NCI-H1048 (cell line): ENCODE data around the gene MOB3A.

ENCODE experiments used
- DNase-seq: peaks from one replicate; lab custom pipeline; 2025; lab: John Stamatoyannopoulos, UW

Gene MOB3A

DNA sequence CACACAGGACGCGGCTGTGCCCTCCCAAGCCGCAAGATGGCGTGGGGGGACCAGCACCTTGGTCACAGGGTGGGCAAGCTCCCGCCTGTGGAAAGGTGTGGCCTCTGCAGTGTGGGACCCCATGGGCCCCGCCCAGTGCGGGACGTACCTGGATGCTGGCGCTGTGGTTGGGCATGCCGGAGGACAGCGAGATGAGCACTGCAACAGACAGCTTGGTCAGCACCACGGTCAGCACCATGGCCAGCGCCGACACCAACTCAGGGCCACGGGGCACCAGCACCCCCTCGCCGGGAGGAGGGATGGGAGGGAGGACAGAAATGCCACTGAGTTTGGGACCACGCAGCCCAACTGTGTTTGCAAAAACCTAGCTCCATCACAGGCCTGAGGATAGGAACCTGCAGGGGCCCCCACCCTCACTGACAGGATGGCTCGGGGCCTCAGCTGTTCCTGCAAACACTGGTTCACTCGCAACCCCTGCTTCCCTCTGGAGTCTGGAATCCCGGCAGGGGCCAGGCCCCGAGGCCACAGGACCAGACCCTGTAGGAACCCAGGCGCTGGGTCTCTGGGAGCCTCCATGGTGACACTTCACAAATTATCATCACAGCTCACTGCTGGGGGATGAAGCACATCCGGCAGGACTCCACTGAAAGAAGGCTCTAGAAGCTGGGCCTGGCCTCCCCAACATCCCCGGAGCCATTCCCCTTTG is 27.7 kb upstream of the MOB3A start:
- no peak for DNase-seq

GRCh38 chr19:2122982-2123381 is 26.9 kb upstream of the MOB3A start:
- DNase-seq: no peak

DNA sequence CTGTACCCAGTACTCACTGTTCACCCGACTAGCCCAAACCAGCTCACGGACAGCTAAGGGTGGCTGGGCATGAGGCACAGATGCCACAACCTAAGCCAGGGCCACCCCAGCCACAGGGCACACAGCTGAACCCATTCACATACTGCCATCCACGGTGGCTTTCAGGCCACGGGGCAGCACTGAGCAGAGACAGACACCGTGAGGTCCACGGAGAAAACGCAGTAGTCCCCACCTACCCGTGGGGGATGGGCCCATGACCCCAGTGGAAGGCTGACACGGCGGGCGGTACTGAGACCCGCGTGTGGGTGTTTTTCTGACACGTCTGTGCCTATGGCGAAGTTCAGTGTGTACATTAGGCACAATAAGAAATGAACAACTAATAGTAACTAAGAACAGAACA is 26.1 kb upstream of the MOB3A start:
- DNase-seq: no peak

DNA sequence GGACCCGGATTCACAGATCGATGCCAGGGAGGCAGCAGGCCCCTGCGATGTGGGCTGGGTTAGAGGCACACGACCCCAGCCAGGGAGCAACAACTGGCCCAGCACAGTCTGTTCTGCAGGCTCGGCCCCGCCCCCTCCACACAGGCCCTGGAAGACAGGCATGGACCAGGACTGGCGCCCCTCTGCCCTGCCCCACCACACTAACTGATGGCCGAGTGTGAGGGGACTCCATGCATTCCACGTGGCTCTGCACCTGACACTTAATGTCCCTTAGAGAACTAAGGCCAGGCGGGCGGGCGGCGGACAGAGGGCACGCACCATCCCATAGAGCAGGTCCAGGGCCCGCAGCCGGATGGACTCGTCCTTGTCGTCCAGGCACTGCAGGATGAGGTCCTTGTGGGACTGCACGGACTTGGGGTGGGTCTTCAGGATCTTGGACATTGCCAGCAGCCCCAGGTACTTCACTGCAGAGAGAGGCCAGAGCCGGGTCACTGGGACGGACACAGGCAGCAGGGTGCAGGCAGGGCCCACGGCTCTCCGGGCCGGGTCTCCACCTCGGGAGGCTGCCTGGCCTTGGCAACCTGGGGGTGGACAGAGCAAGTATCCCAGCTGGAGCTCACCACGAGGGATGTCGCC is 25.4 kb upstream of the MOB3A start:
- DNase-seq: no peak

GRCh38 chr19:2120821-2121220 is 24.7 kb upstream of the MOB3A start:
- no peak for DNase-seq

DNA sequence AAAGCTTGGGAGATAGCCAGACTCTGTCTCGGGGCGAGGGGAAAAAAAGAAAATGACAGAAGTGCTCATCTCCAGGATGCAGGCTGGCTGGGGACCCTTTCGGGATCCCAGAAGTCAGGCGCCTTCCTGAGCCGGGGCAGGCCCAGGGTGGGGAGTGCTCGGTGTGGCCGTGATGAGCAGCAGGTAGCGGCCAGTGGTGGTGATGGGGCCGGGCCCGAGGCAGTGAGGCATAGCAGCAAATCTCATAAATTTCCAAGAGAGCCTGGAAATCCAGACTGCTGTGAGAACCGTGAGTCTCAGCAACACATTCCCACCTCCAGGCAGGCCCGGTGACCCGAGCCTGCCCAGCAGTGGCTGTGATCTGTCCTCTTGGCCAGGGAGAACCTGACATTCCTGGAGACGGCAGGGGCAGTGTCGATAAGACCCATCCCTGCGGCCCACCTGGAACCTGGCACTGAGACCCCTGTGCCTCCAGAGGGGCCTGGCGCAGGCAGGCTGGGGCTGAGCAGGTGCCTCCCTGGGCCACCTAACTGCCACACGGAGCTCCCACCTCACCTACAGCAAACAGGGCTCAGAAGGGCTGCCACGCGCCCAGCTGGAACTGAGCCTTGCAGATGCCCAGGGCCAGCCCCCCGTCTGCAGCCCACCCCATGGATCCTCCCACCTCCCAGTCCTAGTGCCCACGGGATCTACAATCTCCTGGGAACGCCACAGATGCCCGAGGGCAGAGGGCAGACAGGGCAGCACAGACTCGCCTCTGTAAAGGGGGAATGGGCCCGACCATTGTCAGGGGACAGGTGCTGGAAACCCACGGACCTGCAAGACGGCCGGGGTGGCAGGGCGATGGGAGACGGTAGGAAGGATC is 24.0 kb upstream of the MOB3A start:
- DNase-seq: no peak

- no peak for DNase-seq
Observed at GRCh38 chr19:2118438-2118837, 22.3 kb upstream of the MOB3A start.

GRCh38 chr19:2117215-2117960 is 21.3 kb upstream of the MOB3A start:
- no peak for DNase-seq

DNA sequence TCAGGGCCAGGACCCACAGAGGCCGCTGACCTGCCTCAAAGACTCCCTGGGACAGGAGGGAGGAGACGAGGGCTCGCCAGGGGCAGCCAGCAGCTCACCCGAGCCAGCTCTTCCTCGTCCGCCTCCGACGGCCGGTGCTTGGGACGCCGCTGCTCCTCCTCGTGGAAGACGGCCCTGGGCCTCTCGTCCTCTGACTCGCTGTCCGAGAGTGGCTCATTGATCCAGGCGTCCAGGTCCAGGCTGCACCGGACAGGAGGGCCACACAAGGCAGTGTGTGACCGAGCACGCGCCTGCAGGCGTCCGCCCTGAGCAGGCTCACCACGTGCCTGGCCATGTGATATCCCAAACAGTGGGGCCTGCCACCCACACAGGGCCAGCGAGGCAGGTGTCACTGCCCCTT is 20.4 kb upstream of the MOB3A start:
- no peak for DNase-seq

DNA sequence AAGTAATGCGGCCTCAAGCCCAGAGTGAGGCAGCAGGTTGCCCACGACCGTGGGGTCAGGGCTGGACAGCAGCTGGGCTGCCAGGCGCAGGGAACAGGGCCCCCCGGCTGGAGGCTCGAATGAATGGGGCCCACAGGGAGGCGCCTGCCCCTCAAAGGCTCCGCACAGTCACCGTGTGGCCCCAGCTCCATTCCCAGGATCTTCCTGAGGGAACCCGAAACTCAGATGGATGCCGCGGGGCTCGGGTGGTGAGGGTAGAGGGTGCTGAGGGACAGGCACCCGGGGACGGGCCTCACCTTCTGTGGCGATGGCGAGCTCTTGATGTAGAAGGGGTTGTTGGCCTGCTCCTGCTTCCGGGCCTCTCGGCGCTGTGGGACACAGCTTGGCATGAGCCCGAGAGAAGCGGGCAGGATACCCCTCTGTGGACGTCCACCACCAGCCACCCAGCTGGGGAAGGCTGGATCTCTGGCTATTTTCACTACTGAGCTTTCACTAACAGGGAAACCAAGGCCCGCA is 19.8 kb upstream of the MOB3A start:
- no peak for DNase-seq

GRCh38 chr19:2115324-2115723 is 19.2 kb upstream of the MOB3A start:
- no peak for DNase-seq

DNA sequence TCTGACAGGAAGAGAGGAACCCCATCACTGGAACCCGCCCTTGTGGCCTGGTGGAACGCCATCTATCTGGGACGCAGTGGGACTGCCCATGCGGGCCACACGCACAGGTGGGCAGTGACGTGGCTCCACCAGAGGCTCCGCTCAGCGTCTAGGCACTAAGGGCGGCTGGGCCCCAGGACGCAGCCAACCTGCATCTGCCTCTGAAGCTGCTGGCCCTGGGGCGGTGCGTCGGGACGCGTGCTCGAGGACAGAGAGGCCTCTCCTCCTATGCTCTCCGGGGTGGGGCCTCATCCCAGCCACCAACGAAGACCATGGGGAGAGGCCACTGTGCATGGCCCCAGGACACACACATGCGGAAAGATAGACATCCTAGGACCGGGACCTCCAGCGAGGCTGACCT is 18.7 kb upstream of the MOB3A start:
- no peak for DNase-seq

- DNase-seq: no peak
Observed at GRCh38 chr19:2114218-2114617, 18.1 kb upstream of the MOB3A start.

GRCh38 chr19:2113439-2114211 is 17.5 kb upstream of the MOB3A start:
- no peak for DNase-seq

GRCh38 chr19:2112516-2113320 is 16.6 kb upstream of the MOB3A start:
- no peak for DNase-seq

GRCh38 chr19:2111886-2112285 is 15.8 kb upstream of the MOB3A start:
- no peak for DNase-seq

DNA sequence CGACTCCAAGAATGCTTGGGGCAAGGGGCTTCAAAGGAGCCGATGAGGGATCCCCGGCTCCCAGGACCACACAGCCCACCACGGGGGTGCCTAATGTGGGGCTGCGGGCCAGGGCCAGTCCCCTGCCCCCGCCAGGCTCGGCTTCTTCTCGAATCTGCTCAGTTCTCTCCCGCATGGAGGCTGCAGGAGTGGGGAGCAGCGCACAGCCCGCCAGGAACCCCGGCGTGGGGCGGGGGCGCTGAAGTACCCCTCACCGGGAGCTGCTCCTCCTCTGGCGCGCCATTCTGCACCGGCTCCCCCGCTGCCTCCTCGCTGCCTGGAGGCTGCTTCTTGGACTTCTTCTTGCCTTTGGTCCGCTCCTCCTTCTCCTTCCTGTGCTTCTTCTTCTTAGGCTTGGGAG is 15.3 kb upstream of the MOB3A start:
- DNase-seq: no peak

DNA sequence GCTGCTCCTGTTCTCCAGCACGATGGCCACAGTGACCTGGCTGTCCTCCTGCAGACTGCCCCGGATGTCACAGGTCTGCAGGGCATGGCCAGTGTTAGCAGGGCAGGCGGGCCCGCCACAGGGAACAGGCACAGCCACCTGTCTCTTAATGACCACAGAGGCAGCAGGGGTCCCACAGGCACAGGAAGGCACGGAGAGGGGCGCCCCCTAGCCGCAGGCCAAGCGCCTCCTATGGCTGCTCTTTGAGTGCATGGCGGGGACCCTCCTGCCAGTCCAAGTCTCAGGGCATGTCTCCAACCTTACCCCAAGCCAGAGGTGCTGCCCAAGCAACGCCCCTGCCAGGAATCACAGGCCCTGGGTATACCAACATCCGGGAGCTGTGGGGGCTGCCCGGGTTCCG is 14.7 kb upstream of the MOB3A start:
- DNase-seq: no peak

- DNase-seq: no peak
Observed at GRCh38 chr19:2109046-2109864, 13.1 kb upstream of the MOB3A start.
